Measurements from ENCODE around the gene TBC1D14.

Gene TBC1D14

GRCh38 chr4:6884341-6884870 lies 25.2 kb upstream of the TBC1D14 start:
- TF ChIP-seq CTCF (IDR thresholded peaks at IDR 0.05; ENCODE audit: extremely low read depth, insufficient read depth, missing control alignments) = no peak
- no peak for DNase-seq (ENCODE audit: low spot score)
- in situ Hi-C loops (cut with MboI; ENCODE audit: low pct_unique_long_range_greater_than_20kb, low sequenced_read_pairs, unreplicated experiment) = no loop called here

- DNase-seq (ENCODE audit: low spot score) = peak; percentile 52
- in situ Hi-C loops (cut with MboI; ENCODE audit: low pct_unique_long_range_greater_than_20kb, low sequenced_read_pairs, unreplicated experiment) = no loop called here
- TF ChIP-seq CTCF (IDR thresholded peaks at IDR 0.05; ENCODE audit: extremely low read depth, insufficient read depth, missing control alignments) = no peak
Observed at GRCh38 chr4:6885953-6886557, 23.6 kb upstream of the TBC1D14 start.

GRCh38 chr4:6886886-6887285 lies 22.7 kb upstream of the TBC1D14 start:
- no peak for TF ChIP-seq CTCF (IDR thresholded peaks at IDR 0.05; ENCODE audit: extremely low read depth, insufficient read depth, missing control alignments)
- in situ Hi-C loops (cut with MboI; ENCODE audit: low pct_unique_long_range_greater_than_20kb, low sequenced_read_pairs, unreplicated experiment) = no loop called here
- DNase-seq (ENCODE audit: low spot score) = no peak

GRCh38 chr4:6887591-6888371 lies 21.8 kb upstream of the TBC1D14 start:
- DNase-seq (ENCODE audit: low spot score) = no peak
- in situ Hi-C loops (cut with MboI; ENCODE audit: low pct_unique_long_range_greater_than_20kb, low sequenced_read_pairs, unreplicated experiment) = no loop called here
- no peak for TF ChIP-seq CTCF (IDR thresholded peaks at IDR 0.05; ENCODE audit: extremely low read depth, insufficient read depth, missing control alignments)

- in situ Hi-C loops (cut with MboI; ENCODE audit: low pct_unique_long_range_greater_than_20kb, low sequenced_read_pairs, unreplicated experiment) = no loop called here
- DNase-seq (ENCODE audit: low spot score) = no peak
- no peak for TF ChIP-seq CTCF (IDR thresholded peaks at IDR 0.05; ENCODE audit: extremely low read depth, insufficient read depth, missing control alignments)
Observed at GRCh38 chr4:6888506-6889071, 21.0 kb upstream of the TBC1D14 start.

- TF ChIP-seq CTCF (IDR thresholded peaks at IDR 0.05; ENCODE audit: extremely low read depth, insufficient read depth, missing control alignments) = no peak
- in situ Hi-C loops (cut with MboI; ENCODE audit: low pct_unique_long_range_greater_than_20kb, low sequenced_read_pairs, unreplicated experiment) = no loop called here
- no peak for DNase-seq (ENCODE audit: low spot score)
Observed at GRCh38 chr4:6889101-6889735, 20.4 kb upstream of the TBC1D14 start.
